ENCODE results near the gene ARCN1.

The ARCN1 gene

GRCh38 chr11:118621071-118621783 is 49.0 kb downstream of the ARCN1 start:
- TF ChIP-seq POU6F1 (CRISPR knock-in tag; IDR thresholded peaks at IDR 0.05; ENCODE audit: borderline replicate concordance, low read depth) (no peak), ZFP3 (CRISPR knock-in tag; IDR thresholded peaks at IDR 0.05) (0 out of 2 replicates have a peak, but pooled peaks have one; percentile 11)
- ATAC-seq: peak; percentile 54

- no peak for ATAC-seq
- no peak for TF ChIP-seq ZFP3 (CRISPR knock-in tag; IDR thresholded peaks at IDR 0.05)
- 0 out of 2 replicates have a peak, but pooled peaks have one; percentile 37 for TF ChIP-seq PATZ1 (CRISPR knock-in tag; IDR thresholded peaks at IDR 0.05; ENCODE audit: borderline replicate concordance)
Measured at GRCh38 chr11:118621784-118622375, 49.7 kb downstream of the ARCN1 start.

GRCh38 chr11:118622376-118623268 is 50.4 kb downstream of the ARCN1 start:
- TF ChIP-seq ZNF565 (CRISPR knock-in tag; conservative IDR thresholded peaks at IDR 0.05; ENCODE audit: low read depth) (no peak), ISL1 (CRISPR knock-in tag; IDR thresholded peaks at IDR 0.05) (no peak; the same call in 1 of the 2 replicates), CREB5 (CRISPR knock-in tag; IDR thresholded peaks at IDR 0.05; ENCODE audit: low read depth) (no peak)

GRCh38 chr11:118623269-118623655 is 51.1 kb downstream of the ARCN1 start:
- ATAC-seq: no peak
- TF ChIP-seq ZNF8 (CRISPR knock-in tag; IDR thresholded peaks at IDR 0.05): no peak
- TF ChIP-seq ZC3H10 (CRISPR knock-in tag; IDR thresholded peaks at IDR 0.05): no peak
- TF ChIP-seq OSR1 (CRISPR knock-in tag; IDR thresholded peaks at IDR 0.05): no peak
- no peak for TF ChIP-seq POU6F1 (CRISPR knock-in tag; IDR thresholded peaks at IDR 0.05; ENCODE audit: borderline replicate concordance, low read depth)
- TF ChIP-seq ZNF70 (CRISPR knock-in tag; IDR thresholded peaks at IDR 0.05): no peak
- TF ChIP-seq BACH2 (CRISPR knock-in tag; IDR thresholded peaks at IDR 0.05; ENCODE audit: borderline replicate concordance): no peak
- TF ChIP-seq TSHZ2 (CRISPR knock-in tag; IDR thresholded peaks at IDR 0.05): no peak

More at GRCh38 chr11:118622376-118623268, 50.4 kb downstream of the ARCN1 start:
- ATAC-seq: peak; percentile 61
